ENCODE data around the gene GADD45A. TPM values are rescaled to one million over a fixed set of nuclear protein-coding genes. Genes with fewer than 3 reads are reported as not detected.

The GADD45A gene
- total and polyA plus RNA-seq, 9 of the 15 experiments (the other 6 are each of a cell fraction or from before 2014, with no cell fraction given) = 21.3 to 156 (median 62.1) TPM

- TF ChIP-seq CHAMP1 (IDR thresholded peaks at IDR 0.05) (0 out of 2 replicates have a peak, but pooled peaks have one; percentile 12), JUN (IDR thresholded peaks at IDR 0.05; ENCODE audit: borderline replicate concordance, low read depth, low read length) (peak; percentile 39; the same call in 1 of the 2 replicates), JUN (CRISPR knock-in tag; IDR thresholded peaks at IDR 0.05; ENCODE audit: borderline replicate concordance) (0 out of 2 replicates have a peak, but pooled peaks have one; percentile 39), SIN3A (IDR thresholded peaks at IDR 0.05; ENCODE audit: borderline replicate concordance in 2 of 2, control insufficient read depth in 1 of 2, low read depth in 2 of 2, low read length in 2 of 2) (peak; percentile 66 to 71; a peak in 1 of 4 replicates), XRCC5 (IDR thresholded peaks at IDR 0.05; ENCODE audit: low read depth, low read length) (no peak), SREBF1 (IDR thresholded peaks at IDR 0.05; ENCODE audit: borderline replicate concordance, low read depth, low read length) (no peak), IRF1 (CRISPR knock-in tag; IDR thresholded peaks at IDR 0.05; ENCODE audit: borderline replicate concordance) (no peak; the same call in 1 of the 2 replicates), ZNF175 (CRISPR knock-in tag; IDR thresholded peaks at IDR 0.05; ENCODE audit: low read depth) (no peak; the same call in 1 of the 2 replicates), EP300 (IDR thresholded peaks at IDR 0.05; ENCODE audit: low read length) (peak; percentile 94), USF1 (CRISPR knock-in tag; IDR thresholded peaks at IDR 0.05) (no peak), CBFA2T3 (IDR thresholded peaks at IDR 0.05) (peak; percentile 98), RAD51 (IDR thresholded peaks at IDR 0.05; ENCODE audit: borderline replicate concordance, low read depth) (no peak), ZFPM2 (CRISPR knock-in tag; IDR thresholded peaks at IDR 0.05) (no peak), BCOR (IDR thresholded peaks at IDR 0.05) (peak; percentile 70)
Measured at GRCh38 chr1:67688526-67689219, 3.7 kb downstream of the GADD45A start (continued).
